GM18907 (cell line): ENCODE data around the gene DLG2.
"Not testable (repeated sequence)": the region's sequence is repeated elsewhere in the genome, so short reads cannot be mapped to it uniquely, and the experiment has no call there.

ENCODE experiments used
- ATAC-seq: cut with Tn5 transposase; IDR thresholded peaks from one replicate; pipeline ENCODE4 v1.9.1; 2021; ENCODE audit warnings: mild to moderate bottlenecking, moderate library complexity; ENCODE audit not compliant: unreplicated experiment

DLG2 gene

DNA sequence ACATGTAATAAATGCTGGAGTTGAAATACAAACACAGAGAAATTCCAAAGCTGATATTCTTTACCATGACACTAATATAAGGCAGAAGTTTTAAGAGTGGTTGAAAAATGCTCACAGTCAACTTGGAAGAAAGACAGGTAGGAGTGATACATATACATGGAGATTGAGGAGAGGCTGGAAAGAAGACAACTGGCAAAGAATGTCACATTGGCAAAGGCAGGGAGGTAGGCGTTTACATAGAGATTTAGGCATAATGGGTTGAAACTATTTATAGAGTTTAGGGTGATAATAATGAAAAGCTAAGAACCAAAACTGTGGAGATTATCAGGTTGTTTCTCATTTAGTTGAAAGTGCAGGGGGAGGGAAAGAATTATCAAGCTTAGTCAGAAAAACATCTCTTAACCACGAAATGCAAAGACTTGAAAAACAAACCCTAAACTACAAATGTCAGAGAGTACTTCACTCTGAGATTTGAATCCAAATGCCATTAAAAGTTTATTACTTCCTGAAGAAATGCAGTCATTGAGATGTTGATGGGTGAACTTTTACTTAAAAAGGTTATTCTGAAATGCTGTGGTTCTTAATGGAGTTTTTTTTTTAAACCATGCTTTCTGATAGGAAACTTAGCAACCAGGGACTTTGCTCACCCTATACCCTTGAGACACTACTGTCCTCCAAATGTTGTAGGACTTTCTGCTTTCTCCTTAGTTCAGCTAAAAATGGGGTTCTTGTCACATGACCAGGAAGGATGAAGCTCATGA lies 2202.6 kb downstream of the DLG2 start:
- ATAC-seq: no peak

DNA sequence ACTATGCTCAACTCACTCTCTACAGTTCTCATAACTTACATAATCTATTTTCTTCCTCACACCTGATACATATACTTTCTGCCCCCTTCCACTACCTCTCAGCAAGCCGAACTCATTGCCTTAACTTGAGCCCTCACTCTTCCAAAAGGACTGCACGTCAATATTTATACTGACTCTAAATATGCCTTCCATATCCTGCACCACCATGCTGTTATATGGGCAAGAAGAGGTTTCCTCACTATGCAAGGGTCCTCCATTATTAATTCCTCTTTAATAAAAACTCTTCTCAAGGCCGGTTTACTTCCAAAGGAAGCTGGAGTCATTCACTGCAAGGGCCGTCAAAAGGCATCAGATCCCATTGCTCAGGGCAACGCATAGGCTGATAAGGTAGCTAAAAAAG lies 2204.5 kb downstream of the DLG2 start:
- not testable (repeated sequence) for ATAC-seq

DNA sequence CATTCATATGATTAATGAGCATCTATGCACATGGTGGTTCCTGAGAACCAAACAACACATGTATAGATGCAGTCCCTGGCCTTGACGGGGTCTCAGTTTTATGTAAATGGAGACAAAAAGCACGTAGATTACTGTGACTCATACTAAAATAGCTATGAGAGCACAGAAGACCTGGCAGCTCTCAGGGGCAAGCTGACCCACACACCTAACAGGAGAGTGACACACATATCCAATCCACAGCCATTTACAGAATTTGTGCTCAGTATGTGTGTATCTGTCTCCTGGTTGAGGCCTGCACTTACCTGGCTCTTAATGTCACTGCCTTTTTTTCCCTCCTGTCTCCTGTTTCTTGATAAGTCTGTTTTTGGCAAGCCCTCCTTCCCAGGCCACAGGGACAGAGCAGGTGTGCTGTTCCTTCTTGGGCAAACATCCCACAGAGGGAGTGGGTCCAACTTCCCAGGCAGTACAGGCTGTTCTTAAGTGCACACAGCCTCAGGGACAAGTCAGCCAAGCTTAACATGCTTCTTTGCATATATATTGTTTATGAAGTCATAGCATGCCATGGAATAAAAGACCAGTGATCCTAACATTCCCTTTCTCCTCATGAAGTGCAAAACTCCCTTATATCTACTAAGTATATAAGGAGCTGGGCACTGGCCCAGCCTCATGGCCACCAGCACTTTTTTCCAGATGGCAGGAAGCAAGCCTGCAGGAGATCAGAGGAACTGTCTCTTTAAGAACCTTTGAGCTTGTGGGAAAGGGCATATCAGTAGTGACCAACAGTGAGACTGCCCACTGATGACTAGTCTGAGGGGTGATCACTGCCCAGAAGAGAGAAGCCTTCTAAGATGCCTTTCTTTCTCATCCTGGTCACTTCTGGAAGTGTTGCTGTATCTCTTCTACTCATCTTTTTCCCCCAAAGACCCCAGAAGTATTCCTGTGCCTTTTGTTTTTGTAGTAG lies 2216.3 kb downstream of the DLG2 start:
- ATAC-seq: no peak

DNA sequence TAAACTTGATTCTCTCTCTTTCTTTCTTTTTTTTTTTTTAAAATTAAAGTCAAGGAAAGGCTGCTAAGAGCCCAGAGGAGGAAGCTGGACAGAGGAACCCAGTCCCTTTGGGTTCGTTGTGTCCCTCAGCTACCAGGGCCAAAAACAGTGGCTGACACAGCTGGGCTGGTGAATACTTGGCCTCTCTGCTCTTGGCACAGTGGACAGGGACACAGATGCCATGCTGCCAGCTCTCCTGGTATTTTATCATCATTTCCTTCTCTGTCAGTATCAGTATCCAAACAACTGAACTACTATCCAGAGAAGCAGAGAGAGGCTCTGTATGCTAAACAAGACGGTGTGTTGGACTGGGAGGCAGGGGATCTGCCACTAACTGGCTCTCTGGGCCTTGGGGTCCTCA lies 2217.3 kb downstream of the DLG2 start:
- no peak for ATAC-seq

DNA sequence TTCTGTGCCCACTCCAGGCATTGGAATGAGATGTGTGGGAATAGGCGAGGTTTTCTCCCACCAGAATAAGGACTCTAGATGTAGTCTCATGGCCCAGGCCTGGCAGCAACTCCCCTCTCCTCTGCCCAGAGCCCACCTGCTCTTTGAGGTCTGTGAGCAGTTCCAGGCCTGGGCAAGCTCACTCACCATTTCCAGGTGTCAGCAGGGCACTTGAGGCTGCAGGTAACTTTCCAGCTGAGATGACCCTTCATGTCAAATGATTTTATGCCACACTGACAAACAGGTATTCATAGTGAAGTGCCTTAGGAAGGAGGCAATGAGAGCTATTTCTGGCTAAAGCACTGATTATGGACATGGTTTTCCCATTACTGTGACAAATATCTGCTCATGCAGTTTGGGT lies 2217.7 kb downstream of the DLG2 start:
- no peak for ATAC-seq

DNA sequence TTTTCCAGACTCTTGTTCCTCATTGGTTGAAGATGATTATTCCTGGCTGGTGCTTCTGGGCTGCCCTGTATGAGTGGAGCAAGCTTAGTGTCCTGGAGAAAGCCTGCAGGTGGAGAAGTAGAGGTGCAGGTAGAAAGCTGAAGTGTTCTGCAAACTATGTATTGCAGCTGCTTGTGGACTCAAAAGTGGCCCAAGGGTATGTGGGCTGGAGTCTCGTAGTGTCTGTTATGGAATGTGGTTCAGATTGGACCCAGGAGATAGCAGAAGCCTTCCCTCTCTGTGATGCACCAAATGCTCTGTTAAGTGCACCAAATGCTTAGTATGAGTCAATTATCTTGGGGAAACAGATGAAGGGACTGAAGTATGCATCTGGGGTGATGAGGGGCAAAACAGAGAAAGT lies 2218.2 kb downstream of the DLG2 start:
- no peak for ATAC-seq
